ENCODE measurements around the gene NOLC1. TPM values are rescaled to one million over a fixed set of nuclear protein-coding genes. Genes with fewer than 3 reads are reported as not detected.

Gene NOLC1
- total RNA-seq, 1 experiment from 2014 or later: 69.9 TPM

DNA sequence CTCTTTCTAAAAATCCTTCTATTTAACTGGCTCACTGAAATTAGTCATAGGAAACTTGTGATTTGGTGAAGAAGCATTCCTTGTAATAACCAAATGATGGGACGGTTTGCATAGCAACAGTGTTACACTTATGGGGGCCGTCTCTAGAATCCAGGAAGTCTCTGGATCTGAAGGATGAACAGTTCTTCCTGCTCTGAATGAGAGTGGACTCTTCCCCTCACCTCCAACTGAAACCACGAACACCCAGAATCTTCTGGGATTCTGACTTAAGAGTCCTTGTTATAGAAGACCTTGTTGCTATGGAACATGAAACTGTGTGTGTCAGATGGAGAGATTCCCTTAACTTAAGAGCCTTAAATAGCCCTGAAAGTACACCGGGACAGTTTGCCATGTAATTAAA is 23.2 kb downstream of the NOLC1 start:
- Histone ChIP-seq H4K20me1 (ENCODE audit: low read length) (no peaks in the 10 kb centered on the region), H3K4me3 (ENCODE audit: low read length) (no peak overlapping the region), H3K4me1 (ENCODE audit: insufficient read depth, low read length) (no peaks in the 10 kb centered on the region), H3K4me2 (ENCODE audit: low read length) (no peak overlapping the region), H3K27ac (ENCODE audit: low read length) (no peak overlapping the region), H3K9me3 (ENCODE audit: low read length) (no peaks in the 10 kb centered on the region), H3K9me2 (replicated peaks; ENCODE audit: low read length) (no peaks in the 10 kb centered on the region), H3K79me2 (ENCODE audit: low read length) (no peaks in the 10 kb centered on the region), H3K9ac (ENCODE audit: low read length) (no peak overlapping the region), H3K36me3 (ENCODE audit: low read depth, low read length) (no peaks in the 10 kb centered on the region), H3F3A (ENCODE audit: low read length, unreplicated experiment) (no peaks in the 10 kb centered on the region), H3K27me3 (ENCODE audit: low read length) (no peaks in the 10 kb centered on the region), H2AFZ (ENCODE audit: low read length) (no peak overlapping the region)
- POLR2A ChIA-PET (ENCODE audit: unreplicated experiment): no interaction called here
- CTCF ChIA-PET: no interaction called here
- no peak for DNase-seq
- no peak for ATAC-seq
- no TSS peak for BruUV-seq (replicated peaks)
- intact Hi-C loops (cut with micrococcal nuclease): no loop called here
- TF ChIP-seq, protein P1, sequence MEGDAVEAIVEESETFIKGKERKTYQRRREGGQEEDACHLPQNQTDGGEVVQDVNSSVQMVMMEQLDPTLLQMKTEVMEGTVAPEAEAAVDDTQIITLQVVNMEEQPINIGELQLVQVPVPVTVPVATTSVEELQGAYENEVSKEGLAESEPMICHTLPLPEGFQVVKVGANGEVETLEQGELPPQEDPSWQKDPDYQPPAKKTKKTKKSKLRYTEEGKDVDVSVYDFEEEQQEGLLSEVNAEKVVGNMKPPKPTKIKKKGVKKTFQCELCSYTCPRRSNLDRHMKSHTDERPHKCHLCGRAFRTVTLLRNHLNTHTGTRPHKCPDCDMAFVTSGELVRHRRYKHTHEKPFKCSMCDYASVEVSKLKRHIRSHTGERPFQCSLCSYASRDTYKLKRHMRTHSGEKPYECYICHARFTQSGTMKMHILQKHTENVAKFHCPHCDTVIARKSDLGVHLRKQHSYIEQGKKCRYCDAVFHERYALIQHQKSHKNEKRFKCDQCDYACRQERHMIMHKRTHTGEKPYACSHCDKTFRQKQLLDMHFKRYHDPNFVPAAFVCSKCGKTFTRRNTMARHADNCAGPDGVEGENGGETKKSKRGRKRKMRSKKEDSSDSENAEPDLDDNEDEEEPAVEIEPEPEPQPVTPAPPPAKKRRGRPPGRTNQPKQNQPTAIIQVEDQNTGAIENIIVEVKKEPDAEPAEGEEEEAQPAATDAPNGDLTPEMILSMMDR (conservative IDR thresholded peaks at IDR 0.05; ENCODE audit: low read depth, low read length): no peak
- TF ChIP-seq EZH2 (IDR thresholded peaks at IDR 0.05; ENCODE audit: low read length, unreplicated experiment) (no peak), EZH2phosphoT487 (IDR thresholded peaks at IDR 0.05; ENCODE audit: borderline replicate concordance, low read length) (no peak)

DNA sequence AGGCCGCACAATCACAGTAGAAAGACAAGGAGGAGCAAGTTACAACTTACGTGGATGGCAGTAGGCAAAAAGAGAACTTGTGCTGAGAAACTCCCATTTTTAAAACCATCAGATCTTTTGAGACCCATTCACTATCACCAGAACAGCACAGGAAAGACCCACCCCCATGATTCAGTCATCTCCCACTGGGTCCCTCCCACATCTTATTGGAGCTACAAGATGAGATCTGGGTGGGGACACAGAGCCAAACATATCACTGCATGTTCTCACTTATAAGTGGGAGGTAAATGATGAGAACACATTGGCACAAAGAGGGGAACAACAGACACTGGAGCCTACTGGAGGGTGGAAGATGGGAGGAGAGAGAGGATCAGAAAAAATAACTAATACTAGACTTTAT is 32.4 kb downstream of the NOLC1 start:
- CTCF ChIA-PET: no interaction called here
- intact Hi-C loops (cut with micrococcal nuclease): no loop called here
- Histone ChIP-seq H3K9me3 (ENCODE audit: low read length) (no peaks in the 10 kb centered on the region), H3K27me3 (ENCODE audit: low read length) (no peaks in the 10 kb centered on the region), H3K27ac (ENCODE audit: low read length) (no peak overlapping the region), H3K79me2 (ENCODE audit: low read length) (no peaks in the 10 kb centered on the region), H3K36me3 (ENCODE audit: low read depth, low read length) (no peaks in the 10 kb centered on the region), H3K4me1 (ENCODE audit: insufficient read depth, low read length) (no peaks in the 10 kb centered on the region), H3K4me3 (ENCODE audit: low read length) (no peak overlapping the region), H3F3A (ENCODE audit: low read length, unreplicated experiment) (no peaks in the 10 kb centered on the region), H3K9me2 (replicated peaks; ENCODE audit: low read length) (no peaks in the 10 kb centered on the region), H4K20me1 (ENCODE audit: low read length) (no peaks in the 10 kb centered on the region), H3K9ac (ENCODE audit: low read length) (no peak overlapping the region), H3K4me2 (ENCODE audit: low read length) (no peak overlapping the region), H2AFZ (ENCODE audit: low read length) (no peak overlapping the region)
- no peak for DNase-seq
- BruUV-seq (replicated peaks): no TSS peak
- POLR2A ChIA-PET (ENCODE audit: unreplicated experiment): no interaction called here
- TF ChIP-seq, protein P1 (conservative IDR thresholded peaks at IDR 0.05; ENCODE audit: low read depth, low read length): no peak
- TF ChIP-seq EZH2phosphoT487 (IDR thresholded peaks at IDR 0.05; ENCODE audit: borderline replicate concordance, low read length) (no peak), EZH2 (IDR thresholded peaks at IDR 0.05; ENCODE audit: low read length, unreplicated experiment) (no peak)
- no peak for ATAC-seq

DNA sequence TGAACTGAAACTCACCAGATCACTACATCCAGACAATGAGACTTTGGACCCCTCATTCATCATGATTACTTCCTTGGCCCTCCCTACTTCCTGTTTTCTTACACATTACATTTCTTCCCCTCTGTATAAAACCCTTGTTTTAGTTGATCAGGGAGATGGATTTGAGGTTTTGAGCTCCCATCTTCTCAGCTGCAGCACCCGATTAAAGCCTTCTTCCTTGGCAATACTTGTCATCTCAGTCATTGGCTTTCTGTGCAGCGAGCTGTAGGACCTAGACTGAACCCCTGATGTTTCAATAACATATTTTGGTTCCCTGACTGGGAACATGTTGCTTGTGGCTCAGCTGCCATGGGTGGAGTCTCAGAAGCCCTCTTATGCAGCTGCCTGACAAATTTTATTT is 33.1 kb downstream of the NOLC1 start:
- Histone ChIP-seq H3K27ac (ENCODE audit: low read length) (no peak overlapping the region), H3K9ac (ENCODE audit: low read length) (no peak overlapping the region), H3K4me3 (ENCODE audit: low read length) (no peak overlapping the region), H3K9me2 (replicated peaks; ENCODE audit: low read length) (no peaks in the 10 kb centered on the region), H4K20me1 (ENCODE audit: low read length) (no peaks in the 10 kb centered on the region), H3K4me1 (ENCODE audit: insufficient read depth, low read length) (no peaks in the 10 kb centered on the region), H3K9me3 (ENCODE audit: low read length) (no peaks in the 10 kb centered on the region), H3F3A (ENCODE audit: low read length, unreplicated experiment) (no peaks in the 10 kb centered on the region), H3K4me2 (ENCODE audit: low read length) (no peak overlapping the region), H3K79me2 (ENCODE audit: low read length) (no peaks in the 10 kb centered on the region), H3K36me3 (ENCODE audit: low read depth, low read length) (no peaks in the 10 kb centered on the region), H2AFZ (ENCODE audit: low read length) (no peak overlapping the region), H3K27me3 (ENCODE audit: low read length) (no peaks in the 10 kb centered on the region)
- no peak for TF ChIP-seq EZH2 (IDR thresholded peaks at IDR 0.05; ENCODE audit: low read length, unreplicated experiment)
- TF ChIP-seq EZH2phosphoT487 (IDR thresholded peaks at IDR 0.05; ENCODE audit: borderline replicate concordance, low read length): no peak
- TF ChIP-seq, protein P1 (conservative IDR thresholded peaks at IDR 0.05; ENCODE audit: low read depth, low read length): no peak
- ATAC-seq (no peak), DNase-seq (no peak)
- intact Hi-C loops (cut with micrococcal nuclease): no loop called here
- ChIA-PET CTCF (no interaction called here), POLR2A (ENCODE audit: unreplicated experiment) (no interaction called here)
- BruUV-seq (replicated peaks): no TSS peak

Data from PC-3 (cell line).